ENCODE results near the gene RARRES1.

Gene RARRES1

DNA sequence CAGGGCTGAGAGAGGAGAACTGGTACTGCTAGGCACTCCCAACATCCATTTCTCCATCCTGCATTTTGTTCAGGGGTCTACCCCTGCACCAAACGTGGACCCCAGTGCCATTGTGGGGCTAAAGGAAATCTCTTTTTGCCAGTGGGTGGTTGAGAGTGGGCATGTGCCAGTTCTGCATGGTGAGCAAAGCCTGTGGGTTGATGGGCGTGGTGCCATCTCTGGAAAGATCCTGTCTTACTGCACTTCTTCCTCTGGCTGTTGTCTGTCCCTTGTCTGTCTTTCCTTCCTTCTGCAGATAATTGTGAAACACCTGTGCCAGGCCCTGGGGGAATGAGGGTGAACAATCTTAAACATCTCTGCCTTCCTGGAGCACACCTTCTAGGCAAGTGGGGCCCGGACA, 1.4 kb upstream of the RARRES1 start:
- Histone ChIP-seq H3K79me2 (ENCODE audit: control insufficient read depth, insufficient read depth, low read length, unreplicated experiment) (no peaks in the 10 kb centered on the region), H2AFZ (ENCODE audit: low read length, unreplicated experiment) (no peak overlapping the region), H3K4me3 (ENCODE audit: low read depth, low read length) (no peak overlapping the region), H3K27ac (ENCODE audit: low read depth, low read length) (no peak overlapping the region), H3K36me3 (ENCODE audit: insufficient read depth, low read length) (peaks cover 10% of the 10 kb centered on the region; the same call in 1 of the 2 replicates), H3K4me1 (ENCODE audit: control insufficient read depth, insufficient read depth, low read length, unreplicated experiment) (peaks cover 7% of the 10 kb centered on the region), H3K27me3 (ENCODE audit: insufficient read depth, low read length) (no peaks in the 10 kb centered on the region)

DNA sequence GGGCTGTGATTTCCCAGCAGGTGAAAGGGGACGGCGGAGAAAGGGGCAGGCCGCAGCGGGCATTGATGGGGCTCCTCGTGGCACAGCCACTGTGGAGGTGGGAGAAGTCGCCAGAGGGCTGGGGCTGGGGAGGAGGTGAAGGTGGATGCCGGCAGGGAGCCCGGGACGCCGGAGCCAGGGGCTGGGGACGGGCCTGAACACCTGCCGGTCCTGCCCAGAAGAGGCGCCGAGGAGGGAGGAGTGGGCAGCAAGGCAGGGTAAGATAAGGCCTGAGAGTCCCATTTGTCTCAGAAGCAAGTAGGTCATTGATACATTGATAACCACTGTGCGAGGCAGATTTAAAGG, 571 bp upstream of the RARRES1 start:
- H3K79me2 ChIP-seq (ENCODE audit: control insufficient read depth, insufficient read depth, low read length, unreplicated experiment): no peaks in the 10 kb centered on the region
- H3K27me3 ChIP-seq (ENCODE audit: insufficient read depth, low read length): no peaks in the 10 kb centered on the region
- H3K36me3 ChIP-seq (ENCODE audit: insufficient read depth, low read length): peaks cover 10% of the 10 kb centered on the region; the same call in 1 of the 2 replicates
- H2AFZ ChIP-seq (ENCODE audit: low read length, unreplicated experiment): peak overlapping the region; percentile 87
- H3K4me3 ChIP-seq (ENCODE audit: low read depth, low read length): peak overlapping the region; percentile 89
- H3K4me1 ChIP-seq (ENCODE audit: control insufficient read depth, insufficient read depth, low read length, unreplicated experiment): peaks cover 7% of the 10 kb centered on the region
- H3K27ac ChIP-seq (ENCODE audit: low read depth, low read length): no peak overlapping the region

DNA sequence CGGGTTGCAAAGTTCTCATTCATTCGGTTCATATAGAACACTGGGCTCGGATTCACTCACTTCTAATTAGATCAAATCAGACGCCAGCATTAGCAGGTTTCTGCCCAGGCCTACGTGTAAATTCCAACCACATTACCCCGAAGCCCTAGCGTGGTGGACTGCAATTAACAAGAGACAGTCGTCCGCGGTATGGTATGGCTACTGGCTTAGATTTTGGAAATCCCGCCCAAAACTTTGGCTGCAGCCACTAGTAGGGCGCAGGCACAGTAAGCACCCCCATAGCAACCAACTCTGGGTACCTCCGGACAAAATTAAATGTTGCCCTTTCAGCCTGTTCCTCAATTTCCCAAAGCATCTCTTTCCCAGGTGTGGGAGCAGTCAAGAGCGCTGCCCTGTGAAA, 771 bp downstream of the RARRES1 start:
- H3K79me2 ChIP-seq (ENCODE audit: control insufficient read depth, insufficient read depth, low read length, unreplicated experiment): no peaks in the 10 kb centered on the region
- no peak overlapping the region for H3K27ac ChIP-seq (ENCODE audit: low read depth, low read length)
- H3K36me3 ChIP-seq (ENCODE audit: insufficient read depth, low read length): peaks cover 10% of the 10 kb centered on the region; the same call in 1 of the 2 replicates
- H3K27me3 ChIP-seq (ENCODE audit: insufficient read depth, low read length): no peaks in the 10 kb centered on the region
- H2AFZ ChIP-seq (ENCODE audit: low read length, unreplicated experiment): peak overlapping the region; percentile 87
- peaks cover 9% of the 10 kb centered on the region for H3K4me1 ChIP-seq (ENCODE audit: control insufficient read depth, insufficient read depth, low read length, unreplicated experiment)
- H3K4me3 ChIP-seq (ENCODE audit: low read depth, low read length): peak overlapping the region; percentile 89

DNA sequence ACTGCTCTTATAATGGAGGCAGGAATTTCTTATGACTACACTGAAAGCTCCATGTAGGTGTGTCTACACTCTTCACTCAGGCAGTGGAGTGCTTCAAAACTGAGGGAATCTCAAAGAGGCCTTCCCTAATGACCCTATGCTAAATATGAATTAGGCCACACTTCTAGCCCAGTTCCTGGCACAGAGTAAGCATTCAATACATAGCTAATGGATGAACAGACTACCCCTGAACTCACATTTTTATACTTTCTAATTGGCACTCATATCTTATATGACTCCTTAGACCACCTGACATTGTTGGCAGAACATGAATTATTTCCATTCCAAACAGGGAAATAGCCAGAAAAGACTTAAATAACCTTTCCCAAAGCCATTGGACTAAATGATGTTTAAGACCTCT, 3.4 kb downstream of the RARRES1 start:
- Histone ChIP-seq H3K36me3 (ENCODE audit: insufficient read depth, low read length) (no peaks in the 10 kb centered on the region), H3K27ac (ENCODE audit: low read depth, low read length) (no peak overlapping the region), H3K27me3 (ENCODE audit: insufficient read depth, low read length) (no peaks in the 10 kb centered on the region), H3K4me3 (ENCODE audit: low read depth, low read length) (no peak overlapping the region), H3K4me1 (ENCODE audit: control insufficient read depth, insufficient read depth, low read length, unreplicated experiment) (peaks cover 31% of the 10 kb centered on the region), H2AFZ (ENCODE audit: low read length, unreplicated experiment) (no peak overlapping the region), H3K79me2 (ENCODE audit: control insufficient read depth, insufficient read depth, low read length, unreplicated experiment) (no peaks in the 10 kb centered on the region)

DNA sequence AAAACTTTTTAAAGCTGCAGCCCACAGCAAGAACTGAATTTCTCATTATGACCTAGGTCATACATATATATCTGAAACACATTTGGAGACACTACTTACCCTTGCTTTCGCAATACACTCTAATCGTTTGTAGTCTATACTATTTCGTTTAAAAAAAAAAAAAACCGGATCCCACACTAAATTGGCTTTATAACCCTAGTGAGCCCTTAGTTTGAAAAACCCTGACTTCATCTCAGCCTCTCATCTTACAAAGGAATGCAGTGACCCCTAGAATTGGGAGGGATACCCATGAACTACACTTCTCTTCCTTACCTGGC, 4.2 kb downstream of the RARRES1 start:
- Histone ChIP-seq H3K79me2 (ENCODE audit: control insufficient read depth, insufficient read depth, low read length, unreplicated experiment) (no peaks in the 10 kb centered on the region), H3K27me3 (ENCODE audit: insufficient read depth, low read length) (no peaks in the 10 kb centered on the region), H3K36me3 (ENCODE audit: insufficient read depth, low read length) (no peaks in the 10 kb centered on the region), H2AFZ (ENCODE audit: low read length, unreplicated experiment) (peak overlapping the region; percentile 48), H3K4me3 (ENCODE audit: low read depth, low read length) (peak overlapping the region; percentile 61; the same call in 1 of the 2 replicates), H3K27ac (ENCODE audit: low read depth, low read length) (no peak overlapping the region), H3K4me1 (ENCODE audit: control insufficient read depth, insufficient read depth, low read length, unreplicated experiment) (peaks cover 40% of the 10 kb centered on the region)

DNA sequence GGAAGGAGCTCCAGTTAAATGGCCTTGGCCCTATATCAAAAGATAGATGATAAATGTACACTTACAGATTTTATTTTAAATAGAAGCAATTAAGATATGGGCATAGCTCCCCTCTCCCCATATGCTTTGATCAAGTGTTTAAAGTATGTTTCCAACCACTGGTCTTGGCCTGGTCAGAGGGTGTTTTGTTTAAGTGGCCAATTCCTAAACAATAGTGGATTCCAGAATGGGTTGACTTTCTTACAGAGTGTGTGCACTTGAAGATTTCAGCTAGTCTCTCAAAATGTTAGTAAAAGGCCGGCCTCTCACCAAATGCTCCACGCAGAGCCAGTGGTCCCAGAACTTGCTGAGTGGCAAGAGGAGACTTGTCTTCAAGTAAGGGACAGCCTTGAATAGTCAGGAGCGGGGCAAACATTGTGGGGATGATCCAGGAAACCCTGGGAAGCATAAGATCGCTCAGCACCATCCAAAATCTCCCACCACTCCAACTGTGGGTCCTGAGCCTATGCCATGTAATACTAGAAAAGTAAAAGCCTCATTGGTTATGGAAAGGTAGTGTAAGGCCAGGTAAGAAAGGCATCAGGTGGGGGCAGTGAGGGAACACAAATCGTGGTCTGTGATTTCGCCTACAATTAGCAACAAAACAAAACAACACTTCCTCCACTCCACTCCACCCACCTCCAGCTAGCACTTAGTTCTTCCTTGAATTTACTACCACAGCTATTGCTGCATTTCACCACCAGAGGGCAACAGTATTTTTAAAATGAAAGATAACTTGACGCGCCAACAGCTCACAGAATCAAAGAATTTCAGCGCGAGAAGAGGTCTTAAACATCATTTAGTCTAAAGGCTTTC, 4.8 kb downstream of the RARRES1 start:
- Histone ChIP-seq H3K27ac (ENCODE audit: low read depth, low read length) (no peak overlapping the region), H3K79me2 (ENCODE audit: control insufficient read depth, insufficient read depth, low read length, unreplicated experiment) (no peaks in the 10 kb centered on the region), H3K27me3 (ENCODE audit: insufficient read depth, low read length) (no peaks in the 10 kb centered on the region), H3K4me1 (ENCODE audit: control insufficient read depth, insufficient read depth, low read length, unreplicated experiment) (peaks cover 44% of the 10 kb centered on the region), H3K36me3 (ENCODE audit: insufficient read depth, low read length) (no peaks in the 10 kb centered on the region), H3K4me3 (ENCODE audit: low read depth, low read length) (peak overlapping the region; percentile 61; the same call in 1 of the 2 replicates), H2AFZ (ENCODE audit: low read length, unreplicated experiment) (peak overlapping the region; percentile 48)

DNA sequence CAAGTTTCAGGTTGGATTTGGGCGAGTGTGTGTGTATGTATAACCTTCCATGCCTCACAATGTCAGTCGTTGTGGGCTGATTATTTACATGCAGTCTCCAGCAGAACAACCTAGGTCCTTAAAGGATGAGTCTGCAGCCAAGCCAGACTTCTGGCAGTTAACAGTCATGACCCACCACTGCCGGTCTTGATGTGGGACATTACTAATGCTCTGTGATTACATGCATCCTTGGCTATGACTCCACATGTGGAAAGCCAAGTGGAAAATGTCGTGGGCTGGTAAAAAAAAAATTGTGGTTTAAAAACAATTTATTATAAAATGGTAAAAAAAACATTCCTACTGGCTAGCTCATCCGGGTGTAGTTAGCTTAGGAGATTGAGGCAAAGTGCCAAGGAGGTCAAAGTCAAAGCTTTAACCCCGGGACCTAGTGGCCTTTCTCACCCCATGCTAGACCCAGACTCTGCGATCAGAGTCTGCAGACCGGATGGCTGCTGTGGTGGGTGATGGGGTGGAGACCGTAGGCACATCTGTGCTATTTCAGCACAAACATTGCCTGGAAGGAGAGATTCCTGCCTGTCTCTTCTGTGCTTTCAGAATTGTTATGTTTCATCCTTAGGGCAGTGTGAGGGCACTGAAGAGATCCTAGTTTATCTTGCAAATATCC, 6.8 kb downstream of the RARRES1 start:
- Histone ChIP-seq H3K27me3 (ENCODE audit: insufficient read depth, low read length) (no peaks in the 10 kb centered on the region), H3K27ac (ENCODE audit: low read depth, low read length) (peak overlapping the region; percentile 83), H3K36me3 (ENCODE audit: insufficient read depth, low read length) (no peaks in the 10 kb centered on the region), H3K4me3 (ENCODE audit: low read depth, low read length) (no peak overlapping the region), H3K79me2 (ENCODE audit: control insufficient read depth, insufficient read depth, low read length, unreplicated experiment) (no peaks in the 10 kb centered on the region), H2AFZ (ENCODE audit: low read length, unreplicated experiment) (no peak overlapping the region), H3K4me1 (ENCODE audit: control insufficient read depth, insufficient read depth, low read length, unreplicated experiment) (peaks cover 37% of the 10 kb centered on the region)

DNA sequence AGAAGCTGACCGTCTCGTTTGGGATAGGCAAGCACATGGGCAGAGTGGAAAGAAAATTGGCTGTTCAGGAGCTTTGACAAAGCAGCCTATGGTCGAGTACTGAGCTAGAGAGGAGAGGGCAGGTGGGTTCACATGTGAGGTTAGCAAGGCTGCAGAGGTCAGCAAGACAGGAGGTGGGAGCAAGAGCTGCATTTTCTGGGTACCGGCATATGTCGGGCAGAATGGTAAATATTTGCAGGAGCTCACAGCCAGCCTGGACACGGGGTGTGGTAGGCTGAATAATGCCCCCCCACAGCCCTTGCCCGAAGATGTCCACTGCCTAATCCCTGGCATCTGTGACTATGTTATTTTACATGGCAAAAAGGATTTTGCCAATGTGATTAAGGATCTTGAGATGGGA, 8.3 kb downstream of the RARRES1 start:
- Histone ChIP-seq H3K36me3 (ENCODE audit: insufficient read depth, low read length) (no peaks in the 10 kb centered on the region), H3K27ac (ENCODE audit: low read depth, low read length) (no peak overlapping the region), H3K79me2 (ENCODE audit: control insufficient read depth, insufficient read depth, low read length, unreplicated experiment) (no peaks in the 10 kb centered on the region), H3K4me3 (ENCODE audit: low read depth, low read length) (no peak overlapping the region), H3K4me1 (ENCODE audit: control insufficient read depth, insufficient read depth, low read length, unreplicated experiment) (peaks cover 38% of the 10 kb centered on the region), H2AFZ (ENCODE audit: low read length, unreplicated experiment) (no peak overlapping the region), H3K27me3 (ENCODE audit: insufficient read depth, low read length) (no peaks in the 10 kb centered on the region)

DNA sequence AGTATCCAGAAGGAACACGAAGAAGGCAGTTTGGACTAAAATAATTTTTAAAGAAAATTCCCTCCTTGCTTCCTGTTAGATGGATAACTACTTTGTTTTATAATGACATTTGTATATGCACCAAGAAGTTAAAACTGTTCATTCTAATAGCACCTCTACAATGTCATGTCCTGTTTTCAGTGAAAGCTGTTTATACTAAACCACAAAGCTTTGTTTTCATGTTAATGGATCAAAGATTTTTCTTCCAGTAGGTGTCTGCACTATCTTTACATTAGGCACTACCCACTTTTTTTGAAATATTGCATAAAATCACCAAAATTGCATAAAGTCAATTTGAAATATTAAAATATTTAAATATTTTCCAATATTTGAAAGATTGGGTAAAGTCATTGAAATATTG, 10.1 kb downstream of the RARRES1 start:
- H3K27ac ChIP-seq (ENCODE audit: low read depth, low read length): peak overlapping the region; percentile 81; the same call in 1 of the 2 replicates
- no peaks in the 10 kb centered on the region for H3K36me3 ChIP-seq (ENCODE audit: insufficient read depth, low read length)
- peaks cover 57% of the 10 kb centered on the region for H3K4me1 ChIP-seq (ENCODE audit: control insufficient read depth, insufficient read depth, low read length, unreplicated experiment)
- no peak overlapping the region for H2AFZ ChIP-seq (ENCODE audit: low read length, unreplicated experiment)
- no peaks in the 10 kb centered on the region for H3K79me2 ChIP-seq (ENCODE audit: control insufficient read depth, insufficient read depth, low read length, unreplicated experiment)
- no peak overlapping the region for H3K4me3 ChIP-seq (ENCODE audit: low read depth, low read length)
- H3K27me3 ChIP-seq (ENCODE audit: insufficient read depth, low read length): no peaks in the 10 kb centered on the region

DNA sequence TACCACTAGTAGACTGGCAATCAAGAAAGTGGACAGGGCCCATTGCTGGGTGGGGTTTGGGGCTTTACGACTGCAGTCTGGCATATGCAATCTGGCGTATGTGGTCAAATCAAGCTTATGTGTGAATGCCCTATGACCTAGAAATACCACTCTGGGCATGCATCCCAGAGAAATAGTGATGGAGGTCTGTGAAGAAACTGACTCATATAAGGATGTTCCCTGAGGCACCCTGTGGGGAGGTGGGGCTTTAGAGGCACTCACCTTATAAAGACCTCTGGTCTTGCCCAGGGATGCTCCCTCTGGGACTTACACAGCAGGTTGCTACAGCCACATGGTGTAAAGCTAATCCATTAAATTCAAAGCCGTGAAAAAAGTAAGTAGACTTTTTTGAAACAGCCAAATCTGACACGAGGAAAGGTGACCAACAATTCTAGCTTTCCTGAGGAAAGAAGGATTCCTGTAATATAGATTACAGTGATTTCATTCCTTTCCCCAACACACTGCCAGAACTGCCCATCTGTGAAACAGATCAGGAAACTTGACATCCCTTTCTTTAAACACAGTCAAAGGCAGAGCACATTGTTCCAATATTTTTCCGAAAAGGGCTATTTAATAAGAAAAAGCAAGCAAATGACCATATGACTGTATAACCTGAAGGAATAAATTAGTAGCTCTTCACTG, 13.6 kb downstream of the RARRES1 start:
- Histone ChIP-seq H3K4me3 (ENCODE audit: low read depth, low read length) (no peak overlapping the region), H3K4me1 (ENCODE audit: control insufficient read depth, insufficient read depth, low read length, unreplicated experiment) (peaks cover 39% of the 10 kb centered on the region), H3K36me3 (ENCODE audit: insufficient read depth, low read length) (no peaks in the 10 kb centered on the region), H3K27ac (ENCODE audit: low read depth, low read length) (peak overlapping the region; percentile 54), H2AFZ (ENCODE audit: low read length, unreplicated experiment) (no peak overlapping the region), H3K27me3 (ENCODE audit: insufficient read depth, low read length) (no peaks in the 10 kb centered on the region), H3K79me2 (ENCODE audit: control insufficient read depth, insufficient read depth, low read length, unreplicated experiment) (no peaks in the 10 kb centered on the region)

Data from ACC112 (cell line).